AG04450 (cell line): ENCODE measurements around the gene NDOR1. TPM values are rescaled to one million over a fixed set of nuclear protein-coding genes. Genes with fewer than 3 reads are reported as not detected.

Experiments used
- CTCF ChIA-PET: fragments of 300-600, 350-600 bp; formaldehyde crosslinking; extraction: SDS; loops from one replicate; lab custom pipeline; 2022; ENCODE audit warnings: antibody characterized with exemption, inconsistent platforms; lab: Charles Lee
- POLR2A ChIA-PET: fragments of 350-600 bp; formaldehyde crosslinking; extraction: SDS; loops from one replicate; lab custom pipeline; 2021; ENCODE audit warnings: antibody characterized with exemption, inconsistent platforms; lab: Yijun Ruan, JAX
- DNase-seq: peaks from one replicate; pipeline ENCODE4 v3.0.0-alpha.2; 2011; ENCODE audit warnings: low read depth, low spot score
- H3K27ac ChIP-seq: one replicate; pipeline ENCODE4 v1.5.1; 2012; ENCODE audit warnings: low read depth, low read length, control low read depth
- H3K27me3 ChIP-seq: one replicate; pipeline ENCODE4 v1.6.0; 2012; ENCODE audit warnings: low read length; ENCODE audit not compliant: control insufficient read depth, insufficient read depth
- H3K4me3 ChIP-seq: 2 replicates; pipeline ENCODE4 v1.5.1; 2011; ENCODE audit warnings: mild to moderate bottlenecking, low read depth, low read length, control low read depth
- H3K9me3 ChIP-seq: 2 replicates; pipeline ENCODE4 v1.5.1; 2012; ENCODE audit warnings: low read length; ENCODE audit not compliant: control insufficient read depth, insufficient read depth
- polyA plus RNA-seq: library from polyadenylated mRNA; depleted of rRNA; stranded (reverse); fragments of >200 nt; gene quantifications from 2 replicates; pipeline ENCODE4 v1.2.3, GENCODE V29; 2011
- TF ChIP-seq, protein P1 (sequence below): IDR thresholded peaks from 2 replicates; pipeline ENCODE4 v1.5.1; 2011; ENCODE audit warnings: low read depth, low read length, control low read depth, inconsistent platforms

The NDOR1 gene
- polyA plus RNA-seq, 1 experiment, result 2.8 TPM

GRCh38 chr9:137162505-137163364 is 42.8 kb upstream of the NDOR1 start:
- CTCF ChIA-PET, result no interaction called here
- peak overlapping the region; percentile 46 for H3K4me3 ChIP-seq
- POLR2A ChIA-PET, result no interaction called here
- H3K27ac ChIP-seq, result no peak overlapping the region
- peaks cover 62% of the 10 kb centered on the region for H3K27me3 ChIP-seq
- peaks cover 3% of the 10 kb centered on the region; the same call in 1 of the 2 replicates for H3K9me3 ChIP-seq
- no peak for DNase-seq
- TF ChIP-seq, protein P1, sequence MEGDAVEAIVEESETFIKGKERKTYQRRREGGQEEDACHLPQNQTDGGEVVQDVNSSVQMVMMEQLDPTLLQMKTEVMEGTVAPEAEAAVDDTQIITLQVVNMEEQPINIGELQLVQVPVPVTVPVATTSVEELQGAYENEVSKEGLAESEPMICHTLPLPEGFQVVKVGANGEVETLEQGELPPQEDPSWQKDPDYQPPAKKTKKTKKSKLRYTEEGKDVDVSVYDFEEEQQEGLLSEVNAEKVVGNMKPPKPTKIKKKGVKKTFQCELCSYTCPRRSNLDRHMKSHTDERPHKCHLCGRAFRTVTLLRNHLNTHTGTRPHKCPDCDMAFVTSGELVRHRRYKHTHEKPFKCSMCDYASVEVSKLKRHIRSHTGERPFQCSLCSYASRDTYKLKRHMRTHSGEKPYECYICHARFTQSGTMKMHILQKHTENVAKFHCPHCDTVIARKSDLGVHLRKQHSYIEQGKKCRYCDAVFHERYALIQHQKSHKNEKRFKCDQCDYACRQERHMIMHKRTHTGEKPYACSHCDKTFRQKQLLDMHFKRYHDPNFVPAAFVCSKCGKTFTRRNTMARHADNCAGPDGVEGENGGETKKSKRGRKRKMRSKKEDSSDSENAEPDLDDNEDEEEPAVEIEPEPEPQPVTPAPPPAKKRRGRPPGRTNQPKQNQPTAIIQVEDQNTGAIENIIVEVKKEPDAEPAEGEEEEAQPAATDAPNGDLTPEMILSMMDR, result no peak

GRCh38 chr9:137163365-137163715 is 42.2 kb upstream of the NDOR1 start:
- Histone ChIP-seq H3K27ac (no peak overlapping the region), H3K4me3 (peak overlapping the region; percentile 46), H3K27me3 (peaks cover 63% of the 10 kb centered on the region), H3K9me3 (peaks cover 3% of the 10 kb centered on the region; the same call in 1 of the 2 replicates)
- ChIA-PET POLR2A (no interaction called here), CTCF (no interaction called here)
- TF ChIP-seq, protein P1, result no peak
- DNase-seq, result no peak

DNA sequence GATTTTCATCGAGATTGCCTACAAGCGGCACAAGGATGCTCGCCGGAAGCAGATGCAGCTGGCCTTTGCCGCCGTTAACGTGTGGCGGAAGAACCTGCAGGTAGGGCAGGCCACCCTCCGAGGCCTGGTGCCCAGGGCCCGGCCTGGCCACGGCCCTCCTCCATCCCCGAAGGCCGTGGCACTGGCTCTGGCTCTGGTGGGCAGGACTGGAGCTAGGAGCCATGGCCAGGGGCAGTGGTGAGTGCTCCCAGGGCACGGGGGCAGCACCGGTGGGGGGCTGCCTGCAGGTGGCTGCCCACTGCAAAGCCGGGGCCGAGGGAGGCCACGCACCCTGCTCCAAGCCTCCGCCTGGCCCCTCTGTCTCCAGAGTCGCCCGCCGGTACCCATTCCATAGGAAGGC is 41.7 kb upstream of the NDOR1 start:
- peaks cover 61% of the 10 kb centered on the region for H3K27me3 ChIP-seq
- H3K4me3 ChIP-seq, result no peak overlapping the region
- no peak overlapping the region for H3K27ac ChIP-seq
- TF ChIP-seq, protein P1, result no peak
- H3K9me3 ChIP-seq, result peaks cover 3% of the 10 kb centered on the region; the same call in 1 of the 2 replicates
- DNase-seq, result no peak
- CTCF ChIA-PET, result no interaction called here
- POLR2A ChIA-PET, result no interaction called here

GRCh38 chr9:137164370-137165249 is 40.9 kb upstream of the NDOR1 start:
- TF ChIP-seq, protein P1, result no peak
- POLR2A ChIA-PET, result interaction anchor here (1.4 kb wide), 1 partner anchor 24 kb away, joined by 3 read pairs; no protein-coding TSS in a partner anchor
- CTCF ChIA-PET, result no interaction called here
- no peak for DNase-seq
- Histone ChIP-seq H3K27me3 (peaks cover 54% of the 10 kb centered on the region), H3K9me3 (peaks cover 3% of the 10 kb centered on the region; the same call in 1 of the 2 replicates), H3K4me3 (no peak overlapping the region), H3K27ac (no peak overlapping the region)
